SJSA1 (cell line): ENCODE measurements around the gene HLA-DRB5. TPM values are rescaled to one million over a fixed set of nuclear protein-coding genes. Genes with fewer than 3 reads are reported as not detected.
A peak's percentile ranks its signal among the peaks of the same experiment; 100 is the strongest.
"Not testable (repeated sequence)": the region's sequence is repeated elsewhere in the genome, so short reads cannot be mapped to it uniquely, and the experiment has no call there.

Experiments
- DNase-seq, 2 experiments: peaks; one replicate each; pipeline ENCODE4 v3.0.0-alpha.2; 2015 to 2020; ENCODE audit warnings: low spot score in 2 of 2, low read depth in 1 of 2
- H3K27ac ChIP-seq: fragments of 250-450 bp; sonication (Bioruptor Pico); 2 replicates; pipeline ENCODE4 v1.5.1; 2020; ENCODE audit warnings: mild to moderate bottlenecking, moderate library complexity
- H3K27me3 ChIP-seq: fragments of 250-450 bp; sonication (Bioruptor Pico); replicated peaks from 2 replicates; pipeline ENCODE4 v1.5.1; 2020; ENCODE audit warnings: mild to moderate bottlenecking, moderate library complexity
- H3K36me3 ChIP-seq: fragments of 250-450 bp; sonication (Bioruptor Pico); 2 replicates; pipeline ENCODE4 v1.5.1; 2020; ENCODE audit warnings: mild to moderate bottlenecking
- H3K4me1 ChIP-seq: fragments of 250-450 bp; sonication (Bioruptor Pico); replicated peaks from 2 replicates; pipeline ENCODE4 v1.6.1; 2021; ENCODE audit warnings: mild to moderate bottlenecking
- H3K4me3 ChIP-seq: fragments of 250-450 bp; sonication (Bioruptor Pico); 2 replicates; pipeline ENCODE4 v1.5.1; 2020; ENCODE audit warnings: mild to moderate bottlenecking
- H3K9me3 ChIP-seq: fragments of 250-450 bp; sonication (Bioruptor Pico); replicated peaks from 2 replicates; pipeline ENCODE4 v1.5.1; 2020; ENCODE audit warnings: mild to moderate bottlenecking
- total RNA-seq: library from RNA; depleted of rRNA; stranded (reverse); fragments of >200 nt; shearing (Covaris generic); gene quantifications from 2 replicates; pipeline ENCODE4 v1.2.3, GENCODE V29; 2014; rRNA removed

Gene HLA-DRB5
- total RNA-seq, 1 experiment from 2014 or later, result not detected

- H3K4me3 ChIP-seq, result no peak overlapping the region
- H3K36me3 ChIP-seq, result no peaks in the 10 kb centered on the region
- 0 out of 2 replicates have a peak, but pooled peaks cover 3% of the 10 kb centered on the region for H3K27me3 ChIP-seq
- no peaks in the 10 kb centered on the region for H3K4me1 ChIP-seq
- no peak for DNase-seq
- H3K27ac ChIP-seq, result no peak overlapping the region
- H3K9me3 ChIP-seq, result no peaks in the 10 kb centered on the region
Observed at GRCh38 chr6:32475392-32476206, 54.5 kb downstream of the HLA-DRB5 start.

- H3K4me1 ChIP-seq, H3K4me3 ChIP-seq, H3K27me3 ChIP-seq, H3K36me3 ChIP-seq, H3K9me3 ChIP-seq, H3K27ac ChIP-seq: not testable (repeated sequence)
- peak in 1 of 2 experiments; percentile 10 for DNase-seq
Observed at GRCh38 chr6:32473376-32474348, 56.4 kb downstream of the HLA-DRB5 start.

- peaks cover 7% of the 10 kb centered on the region; the same call in 1 of the 2 replicates for H3K27me3 ChIP-seq
- no peaks in the 10 kb centered on the region for H3K9me3 ChIP-seq
- H3K27ac ChIP-seq, result no peak overlapping the region
- no peak for DNase-seq
- H3K36me3 ChIP-seq, result no peaks in the 10 kb centered on the region
- no peak overlapping the region for H3K4me3 ChIP-seq
- no peaks in the 10 kb centered on the region for H3K4me1 ChIP-seq
Observed at GRCh38 chr6:32472781-32473375, 57.2 kb downstream of the HLA-DRB5 start.

- not testable (repeated sequence) for H3K36me3 ChIP-seq, H3K4me1 ChIP-seq, H3K9me3 ChIP-seq, H3K27ac ChIP-seq, H3K4me3 ChIP-seq, DNase-seq
- H3K27me3 ChIP-seq, result peaks cover 12% of the 10 kb centered on the region
Observed at GRCh38 chr6:32467743-32468503, 62.2 kb downstream of the HLA-DRB5 start.

Other genes starting within 250 kb of the HLA-DRB5 start
- gene TSBP1, start 158.4 kb downstream of the HLA-DRB5 start, total RNA-seq, result not detected in 2 replicates
- not detected in 2 replicates for gene BTNL2, start 123.1 kb downstream of the HLA-DRB5 start, total RNA-seq
- not detected in 2 replicates for gene HLA-DRA, start 90.4 kb downstream of the HLA-DRB5 start, total RNA-seq
- gene HLA-DRB1, start 59.6 kb upstream of the HLA-DRB5 start, total RNA-seq, result not detected in 2 replicates
- gene HLA-DQA1, start 107.1 kb upstream of the HLA-DRB5 start, total RNA-seq, result not detected in 2 replicates
- gene HLA-DQB1, start 136.4 kb upstream of the HLA-DRB5 start, total RNA-seq, result not detected in 2 replicates
- gene HLA-DQA2, start 211.1 kb upstream of the HLA-DRB5 start, total RNA-seq, result not detected in 2 replicates
- not detected in 2 replicates for gene HLA-DQB2, start 233.2 kb upstream of the HLA-DRB5 start, total RNA-seq